Cardiac fibroblast (primary cell): ENCODE results near the gene KCNAB1.
A peak's percentile ranks its signal among the peaks of the same experiment; 100 is the strongest.

Experiments
- DNase-seq, 2 donors: peaks; one replicate each; pipeline versions ENCODE4 v3.0.0 to v3.0.0-alpha.2; 2010; ENCODE audit warnings: low read depth in 2 of 2
- H3K4me3 ChIP-seq, 2 donors: replicated peaks in 1 of 2; 1 replicate in 1 of 2; 2 replicates in 1 of 2; pipeline ENCODE4 v1.5.1; 2011; ENCODE audit warnings: low read depth in 2 of 2, low read length in 2 of 2, mild to moderate bottlenecking in 2 of 2, moderate library complexity in 1 of 2
- CTCF ChIP-seq: IDR thresholded peaks from one replicate; pipeline ENCODE4 v1.5.1; 2011; ENCODE audit warnings: low read depth, mild to moderate bottlenecking, low read length, inconsistent platforms

The KCNAB1 gene

GRCh38 chr3:156472150-156472549 is 351.8 kb downstream of the KCNAB1 start:
- H3K4me3 ChIP-seq, result no peak overlapping the region
- no peak for DNase-seq
- no peak for TF ChIP-seq CTCF

- TF ChIP-seq CTCF, result no peak
- no peak overlapping the region for H3K4me3 ChIP-seq
- DNase-seq, result no peak
These were observed 352.3 kb downstream of the KCNAB1 start for GRCh38 chr3:156472684-156473083.

- DNase-seq, result no peak
- TF ChIP-seq CTCF, result no peak
- no peak overlapping the region for H3K4me3 ChIP-seq
These were observed 353.0 kb downstream of the KCNAB1 start for GRCh38 chr3:156473341-156473740.

- peak; percentile 52 for TF ChIP-seq CTCF
- DNase-seq, result peak in 1 of 2 donors; percentile 38
- H3K4me3 ChIP-seq, result no peak overlapping the region
These were observed 354.4 kb downstream of the KCNAB1 start for GRCh38 chr3:156474560-156475389.

GRCh38 chr3:156477323-156477722 is 356.9 kb downstream of the KCNAB1 start:
- TF ChIP-seq CTCF, result no peak
- peak; percentile 28 to 50 for DNase-seq
- no peak overlapping the region for H3K4me3 ChIP-seq

- TF ChIP-seq CTCF, result no peak
- no peak for DNase-seq
- no peak overlapping the region for H3K4me3 ChIP-seq
These were observed 358.5 kb downstream of the KCNAB1 start for GRCh38 chr3:156478891-156479290.
